Activated CD8-positive, alpha-beta T cell treated with anti-CD3 and anti-CD28 coated beads for 36 hours (primary cell): ENCODE data around the gene CD163L1. TPM values are rescaled to one million over a fixed set of nuclear protein-coding genes. Genes with fewer than 3 reads are reported as not detected.

Experiments
- ATAC-seq: fragments of 200-7000 bp; cut with Tn5 transposase; one replicate; pipeline ENCODE4 v1.10.0; 2021; ENCODE audit warnings: mild to moderate bottlenecking, moderate library complexity
- CTCF ChIA-PET: fragments of 350-600 bp; sonication (Branson Sonifier 250); formaldehyde crosslinking; loops from one replicate; lab custom pipeline; 2021; ENCODE audit warnings: antibody characterized with exemption; lab: Charles Lee
- POLR2A ChIA-PET: fragments of 350-600 bp; sonication (Branson Sonifier 250); formaldehyde crosslinking; loops from one replicate; lab custom pipeline; 2021; ENCODE audit warnings: antibody characterized with exemption; lab: Charles Lee
- DNase-seq: peaks from one replicate; pipeline ENCODE4 v3.0.0-alpha.2; 2020
- H3K27ac Mint-ChIP-seq: one replicate; pipeline ENCODE4 v1.8.0; 2021; ENCODE audit warnings: mild to moderate bottlenecking, mixed read lengths
- H3K27me3 Mint-ChIP-seq: one replicate; pipeline ENCODE4 v1.8.0; 2021; ENCODE audit warnings: mixed read lengths
- H3K36me3 Mint-ChIP-seq: one replicate; pipeline ENCODE4 v1.8.0; 2021; ENCODE audit warnings: low read depth, mixed read lengths
- H3K4me1 Mint-ChIP-seq: one replicate; pipeline ENCODE4 v1.8.0; 2021; ENCODE audit warnings: low read depth, mixed read lengths
- H3K4me3 Mint-ChIP-seq: one replicate; pipeline ENCODE4 v1.8.0; 2021; ENCODE audit warnings: mild to moderate bottlenecking, moderate library complexity, mixed read lengths
- H3K9me3 Mint-ChIP-seq: one replicate; pipeline ENCODE4 v1.8.0; 2021; ENCODE audit warnings: mixed read lengths
- intact Hi-C: fragments of 100-400 bp; cut with micrococcal nuclease; formaldehyde crosslinking; loops from one replicate; pipeline ENCODE4 v1.10.0; 2022
- total RNA-seq, 2 experiments: library from RNA; stranded (reverse); gene quantifications; one replicate each; pipeline ENCODE4 v1.2.3, GENCODE V29; 2021
- TF ChIP-seq, protein P1 (sequence below): fragments of 200-600 bp; IDR thresholded peaks from one replicate; pipeline ENCODE4 v1.8.0; 2022; ENCODE audit warnings: antibody characterized with exemption, mild to moderate bottlenecking

The CD163L1 gene
- total RNA-seq, 2 experiments from 2014 or later: not detected

- ATAC-seq: no peak
- POLR2A ChIA-PET: no interaction called here
- Mint-ChIP-seq H3K27me3 (peaks cover 5% of the 10 kb centered on the region), H3K9me3 (peaks cover 2% of the 10 kb centered on the region), H3K36me3 (no peaks in the 10 kb centered on the region), H3K4me3 (no peak overlapping the region), H3K27ac (no peak overlapping the region), H3K4me1 (no peaks in the 10 kb centered on the region)
- CTCF ChIA-PET: no interaction called here
- DNase-seq: no peak
- TF ChIP-seq, protein P1, sequence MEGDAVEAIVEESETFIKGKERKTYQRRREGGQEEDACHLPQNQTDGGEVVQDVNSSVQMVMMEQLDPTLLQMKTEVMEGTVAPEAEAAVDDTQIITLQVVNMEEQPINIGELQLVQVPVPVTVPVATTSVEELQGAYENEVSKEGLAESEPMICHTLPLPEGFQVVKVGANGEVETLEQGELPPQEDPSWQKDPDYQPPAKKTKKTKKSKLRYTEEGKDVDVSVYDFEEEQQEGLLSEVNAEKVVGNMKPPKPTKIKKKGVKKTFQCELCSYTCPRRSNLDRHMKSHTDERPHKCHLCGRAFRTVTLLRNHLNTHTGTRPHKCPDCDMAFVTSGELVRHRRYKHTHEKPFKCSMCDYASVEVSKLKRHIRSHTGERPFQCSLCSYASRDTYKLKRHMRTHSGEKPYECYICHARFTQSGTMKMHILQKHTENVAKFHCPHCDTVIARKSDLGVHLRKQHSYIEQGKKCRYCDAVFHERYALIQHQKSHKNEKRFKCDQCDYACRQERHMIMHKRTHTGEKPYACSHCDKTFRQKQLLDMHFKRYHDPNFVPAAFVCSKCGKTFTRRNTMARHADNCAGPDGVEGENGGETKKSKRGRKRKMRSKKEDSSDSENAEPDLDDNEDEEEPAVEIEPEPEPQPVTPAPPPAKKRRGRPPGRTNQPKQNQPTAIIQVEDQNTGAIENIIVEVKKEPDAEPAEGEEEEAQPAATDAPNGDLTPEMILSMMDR: no peak
- intact Hi-C loops: no loop called here
Measured at GRCh38 chr12:7369274-7369729, 74.7 kb downstream of the CD163L1 start.

DNA sequence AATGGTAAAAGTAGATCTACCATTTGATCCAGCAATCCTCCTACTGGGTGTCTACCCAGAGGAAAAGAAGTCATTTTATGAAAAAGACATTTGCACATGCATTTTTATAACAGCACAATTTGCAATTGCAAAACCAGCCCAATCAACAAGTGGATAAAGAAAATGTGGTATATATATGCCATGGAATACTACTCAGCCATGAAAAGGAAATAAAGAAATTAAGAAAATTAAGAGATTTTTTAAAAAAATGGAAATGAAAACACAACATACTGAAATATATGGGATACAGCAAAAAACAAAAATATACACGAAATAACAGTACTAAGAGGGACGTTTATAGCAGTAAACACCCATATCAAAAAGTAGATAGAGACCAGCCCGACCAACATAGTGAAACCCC lies 81.2 kb downstream of the CD163L1 start:
- Mint-ChIP-seq H3K36me3 (no peaks in the 10 kb centered on the region), H3K4me3 (no peak overlapping the region), H3K9me3 (no peaks in the 10 kb centered on the region), H3K27ac (no peak overlapping the region), H3K27me3 (peaks cover 4% of the 10 kb centered on the region), H3K4me1 (no peaks in the 10 kb centered on the region)
- ChIA-PET POLR2A (no interaction called here), CTCF (no interaction called here)
- ATAC-seq (no peak), DNase-seq (no peak)
- intact Hi-C loops: no loop called here
- TF ChIP-seq, protein P1: no peak

DNA sequence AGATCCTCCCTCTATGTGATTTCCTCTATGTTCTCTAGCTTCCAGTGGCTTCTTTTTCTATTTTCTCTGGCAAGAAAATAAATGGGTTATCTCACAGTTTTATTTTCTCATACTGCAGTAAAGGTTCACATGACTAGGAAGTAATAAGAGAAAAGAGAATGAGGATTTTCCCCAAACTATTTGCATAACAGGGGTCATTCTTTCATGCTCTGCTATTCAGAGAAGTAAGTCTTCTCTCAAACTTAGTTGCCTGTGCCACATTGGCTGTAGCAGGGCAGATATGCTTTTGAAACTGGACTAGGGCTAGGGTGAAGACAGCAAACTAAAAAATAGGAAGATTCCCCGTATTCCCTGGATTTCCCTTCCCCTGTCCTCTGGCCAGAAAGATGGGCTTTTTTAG lies 82.7 kb downstream of the CD163L1 start:
- Mint-ChIP-seq H3K27me3 (peaks cover 6% of the 10 kb centered on the region), H3K9me3 (no peaks in the 10 kb centered on the region), H3K4me3 (no peak overlapping the region), H3K27ac (no peak overlapping the region), H3K4me1 (no peaks in the 10 kb centered on the region), H3K36me3 (no peaks in the 10 kb centered on the region)
- TF ChIP-seq, protein P1: no peak
- ChIA-PET POLR2A (no interaction called here), CTCF (no interaction called here)
- ATAC-seq (no peak), DNase-seq (no peak)
- intact Hi-C loops: no loop called here

- Mint-ChIP-seq H3K9me3 (no peaks in the 10 kb centered on the region), H3K27ac (no peak overlapping the region), H3K36me3 (no peaks in the 10 kb centered on the region), H3K27me3 (peaks cover 3% of the 10 kb centered on the region), H3K4me1 (peaks cover 12% of the 10 kb centered on the region), H3K4me3 (no peak overlapping the region)
- DNase-seq (no peak), ATAC-seq (no peak)
- intact Hi-C loops: no loop called here
- ChIA-PET CTCF (no interaction called here), POLR2A (no interaction called here)
- TF ChIP-seq, protein P1: no peak
Measured at GRCh38 chr12:7354529-7354928, 89.4 kb downstream of the CD163L1 start.

DNA sequence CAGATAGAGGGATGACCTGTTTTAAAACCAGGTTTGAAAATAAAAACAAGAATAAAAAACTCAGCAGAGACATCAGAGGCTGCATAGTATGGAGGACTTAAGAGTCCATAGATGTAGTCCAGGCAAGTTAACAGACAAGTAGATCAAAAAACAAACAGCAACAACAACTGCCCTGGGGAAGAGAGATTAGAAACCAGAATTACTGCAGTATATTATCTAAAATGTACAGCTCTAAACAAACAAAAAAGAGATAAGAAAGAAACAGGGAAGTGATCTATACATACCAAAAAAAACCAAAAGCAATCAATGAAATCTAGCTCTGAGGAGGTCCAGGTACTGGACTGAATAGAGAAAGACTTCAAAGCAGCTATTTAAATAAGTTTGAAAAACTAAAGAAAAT lies 91.3 kb downstream of the CD163L1 start:
- Mint-ChIP-seq H3K36me3 (no peaks in the 10 kb centered on the region), H3K27me3 (peaks cover 3% of the 10 kb centered on the region), H3K9me3 (no peaks in the 10 kb centered on the region), H3K4me1 (peaks cover 12% of the 10 kb centered on the region), H3K4me3 (no peak overlapping the region), H3K27ac (no peak overlapping the region)
- no peak for ATAC-seq
- TF ChIP-seq, protein P1: no peak
- ChIA-PET CTCF (no interaction called here), POLR2A (interaction anchor here (0.6 to 0.7 kb wide), 2 partner anchors 13 to 89 kb away, joined by 3 to 4 read pairs; no protein-coding TSS in a partner anchor)
- DNase-seq: no peak
- intact Hi-C loops: no loop called here
